ENCODE measurements around the gene CCDC141.

The CCDC141 gene

GRCh38 chr2:178976351-178976750, 73.6 kb downstream of the CCDC141 start:
- no peak for DNase-seq (ENCODE audit: low read depth in 2 of 2, low spot score in 1 of 2)

- DNase-seq (ENCODE audit: low read depth in 2 of 2, low spot score in 1 of 2): no peak
These were observed 87.0 kb downstream of the CCDC141 start for GRCh38 chr2:178962805-178963433.

GRCh38 chr2:178962152-178962551, 87.8 kb downstream of the CCDC141 start:
- DNase-seq (ENCODE audit: low read depth in 2 of 2, low spot score in 1 of 2): no peak

- no peak for DNase-seq (ENCODE audit: low read depth in 2 of 2, low spot score in 1 of 2)
These were observed 95.9 kb downstream of the CCDC141 start for GRCh38 chr2:178954049-178954448.

- DNase-seq (ENCODE audit: low read depth in 2 of 2, low spot score in 1 of 2): no peak
These were observed 98.5 kb downstream of the CCDC141 start for GRCh38 chr2:178951266-178952006.

- no peak for DNase-seq (ENCODE audit: low read depth in 2 of 2, low spot score in 1 of 2)
These were observed 100.4 kb downstream of the CCDC141 start for GRCh38 chr2:178949584-178949983.

GRCh38 chr2:178949151-178949550, 100.8 kb downstream of the CCDC141 start:
- DNase-seq (ENCODE audit: low read depth in 2 of 2, low spot score in 1 of 2): no peak

GRCh38 chr2:178947006-178947405, 102.9 kb downstream of the CCDC141 start:
- DNase-seq (ENCODE audit: low read depth in 2 of 2, low spot score in 1 of 2): no peak

- DNase-seq (ENCODE audit: low read depth in 2 of 2, low spot score in 1 of 2): no peak
These were observed 103.4 kb downstream of the CCDC141 start for GRCh38 chr2:178946494-178946893.

- no peak for DNase-seq (ENCODE audit: low read depth in 2 of 2, low spot score in 1 of 2)
These were observed 106.2 kb downstream of the CCDC141 start for GRCh38 chr2:178943745-178944144.

- no peak for DNase-seq (ENCODE audit: low read depth in 2 of 2, low spot score in 1 of 2)
These were observed 115.4 kb downstream of the CCDC141 start for GRCh38 chr2:178934571-178934970.

GRCh38 chr2:178933493-178933892, 116.4 kb downstream of the CCDC141 start:
- DNase-seq (ENCODE audit: low read depth in 2 of 2, low spot score in 1 of 2): no peak

- no peak for DNase-seq (ENCODE audit: low read depth in 2 of 2, low spot score in 1 of 2)
These were observed 121.9 kb downstream of the CCDC141 start for GRCh38 chr2:178928077-178928476.

- no peak for DNase-seq (ENCODE audit: low read depth in 2 of 2, low spot score in 1 of 2)
These were observed 122.8 kb downstream of the CCDC141 start for GRCh38 chr2:178927173-178927572.

- DNase-seq (ENCODE audit: low read depth in 2 of 2, low spot score in 1 of 2): no peak
These were observed 125.1 kb downstream of the CCDC141 start for GRCh38 chr2:178924817-178925216.

- no peak for DNase-seq (ENCODE audit: low read depth in 2 of 2, low spot score in 1 of 2)
These were observed 126.4 kb downstream of the CCDC141 start for GRCh38 chr2:178923546-178923945.

GRCh38 chr2:178920916-178921513, 128.9 kb downstream of the CCDC141 start:
- DNase-seq (ENCODE audit: low read depth in 2 of 2, low spot score in 1 of 2): no peak

- DNase-seq (ENCODE audit: low read depth in 2 of 2, low spot score in 1 of 2): no peak
These were observed 132.4 kb downstream of the CCDC141 start for GRCh38 chr2:178917555-178917954.

- no peak for DNase-seq (ENCODE audit: low read depth in 2 of 2, low spot score in 1 of 2)
These were observed 134.3 kb downstream of the CCDC141 start for GRCh38 chr2:178915423-178916173.

GRCh38 chr2:178914259-178914849, 135.6 kb downstream of the CCDC141 start:
- peak; percentile 14 to 44 for DNase-seq (ENCODE audit: low read depth in 2 of 2, low spot score in 1 of 2)

- no peak for DNase-seq (ENCODE audit: low read depth in 2 of 2, low spot score in 1 of 2)
These were observed 136.9 kb downstream of the CCDC141 start for GRCh38 chr2:178913049-178913441.

All from stimulated activated CD8-positive, alpha-beta memory T cell treated with anti-CD3 and anti-CD28 coated beads, Interleukin-4, amount 100 ng/mL, for 1 hour (primary cell).